Measurements from ENCODE around the gene METTL18. TPM values are rescaled to one million over a fixed set of nuclear protein-coding genes. Genes with fewer than 3 reads are reported as not detected.

The METTL18 gene
- total and polyA plus RNA-seq, 2 of the 13 experiments (the other 11 are each of a cell fraction or from before 2014, with no cell fraction given), result 2.7 to 6.7 TPM

DNA sequence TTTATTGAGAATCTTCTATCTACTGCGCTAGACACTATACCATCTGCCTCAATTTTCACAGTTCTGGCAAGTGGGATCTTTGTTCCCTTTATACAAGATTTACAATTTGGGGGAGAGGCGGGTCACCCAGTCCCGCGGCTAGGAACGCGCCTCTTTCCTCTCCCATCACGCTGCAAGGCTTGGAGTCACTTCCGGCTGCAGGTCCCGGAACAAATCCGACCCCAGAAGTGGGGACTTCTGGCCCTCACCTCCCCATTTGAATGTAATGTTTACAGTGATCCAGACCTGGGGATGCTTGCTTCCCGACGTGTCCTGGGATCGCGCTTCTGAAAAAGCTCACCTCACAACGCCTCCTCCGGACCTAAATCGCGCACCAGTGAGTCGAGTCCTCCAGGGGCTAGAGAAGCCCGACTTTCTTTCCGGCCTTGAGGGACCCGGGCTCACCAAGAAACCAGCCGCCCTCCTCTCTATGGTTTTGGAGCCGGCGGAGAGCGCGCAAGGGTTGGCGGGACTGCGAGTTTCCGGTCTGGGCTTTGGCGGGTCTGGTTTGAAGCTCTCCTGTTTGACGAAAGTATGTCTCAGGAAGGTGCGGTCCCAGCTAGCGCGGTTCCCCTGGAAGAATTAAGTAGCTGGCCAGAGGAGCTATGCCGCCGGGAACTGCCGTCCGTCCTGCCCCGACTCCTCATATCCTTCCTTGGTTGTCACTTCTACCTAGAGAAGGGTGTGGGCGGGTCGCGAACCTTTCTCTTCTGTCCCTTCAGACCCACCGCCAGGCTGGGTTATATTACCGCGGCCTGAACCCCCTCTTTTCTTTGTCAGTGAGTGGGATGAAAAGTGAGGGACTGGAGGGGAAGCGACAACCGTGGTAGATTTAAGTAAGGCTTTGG, at the start of gene METTL18 (continued):
- TF ChIP-seq, protein P1, sequence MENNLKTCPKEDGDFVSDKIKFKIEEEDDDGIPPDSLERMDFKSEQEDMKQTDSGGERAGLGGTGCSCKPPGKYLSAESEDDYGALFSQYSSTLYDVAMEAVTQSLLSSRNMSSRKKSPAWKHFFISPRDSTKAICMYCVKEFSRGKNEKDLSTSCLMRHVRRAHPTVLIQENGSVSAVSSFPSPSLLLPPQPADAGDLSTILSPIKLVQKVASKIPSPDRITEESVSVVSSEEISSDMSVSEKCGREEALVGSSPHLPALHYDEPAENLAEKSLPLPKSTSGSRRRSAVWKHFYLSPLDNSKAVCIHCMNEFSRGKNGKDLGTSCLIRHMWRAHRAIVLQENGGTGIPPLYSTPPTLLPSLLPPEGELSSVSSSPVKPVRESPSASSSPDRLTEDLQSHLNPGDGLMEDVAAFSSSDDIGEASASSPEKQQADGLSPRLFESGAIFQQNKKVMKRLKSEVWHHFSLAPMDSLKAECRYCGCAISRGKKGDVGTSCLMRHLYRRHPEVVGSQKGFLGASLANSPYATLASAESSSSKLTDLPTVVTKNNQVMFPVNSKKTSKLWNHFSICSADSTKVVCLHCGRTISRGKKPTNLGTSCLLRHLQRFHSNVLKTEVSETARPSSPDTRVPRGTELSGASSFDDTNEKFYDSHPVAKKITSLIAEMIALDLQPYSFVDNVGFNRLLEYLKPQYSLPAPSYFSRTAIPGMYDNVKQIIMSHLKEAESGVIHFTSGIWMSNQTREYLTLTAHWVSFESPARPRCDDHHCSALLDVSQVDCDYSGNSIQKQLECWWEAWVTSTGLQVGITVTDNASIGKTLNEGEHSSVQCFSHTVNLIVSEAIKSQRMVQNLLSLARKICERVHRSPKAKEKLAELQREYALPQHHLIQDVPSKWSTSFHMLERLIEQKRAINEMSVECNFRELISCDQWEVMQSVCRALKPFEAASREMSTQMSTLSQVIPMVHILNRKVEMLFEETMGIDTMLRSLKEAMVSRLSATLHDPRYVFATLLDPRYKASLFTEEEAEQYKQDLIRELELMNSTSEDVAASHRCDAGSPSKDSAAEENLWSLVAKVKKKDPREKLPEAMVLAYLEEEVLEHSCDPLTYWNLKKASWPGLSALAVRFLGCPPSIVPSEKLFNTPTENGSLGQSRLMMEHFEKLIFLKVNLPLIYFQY (CRISPR knock-in tag; IDR thresholded peaks at IDR 0.05; ENCODE audit: borderline replicate concordance), result peak; percentile 78
- TF ChIP-seq JUND (CRISPR knock-in tag; IDR thresholded peaks at IDR 0.05) (no peak), HOXA5 (CRISPR knock-in tag; IDR thresholded peaks at IDR 0.05) (no peak), XRCC5 (optimal IDR thresholded peaks at IDR 0.05; ENCODE audit: low read length) (peak; percentile 85), ZBTB7B (CRISPR knock-in tag; IDR thresholded peaks at IDR 0.05) (0 out of 2 replicates have a peak, but pooled peaks have one; percentile 12), HNRNPH1 (optimal IDR thresholded peaks at IDR 0.05; ENCODE audit: low read depth, low read length) (no peak), NKX3-1 (CRISPR knock-in tag; IDR thresholded peaks at IDR 0.05) (0 out of 2 replicates have a peak, but pooled peaks have one; percentile 49), ZNF451 (CRISPR knock-in tag; IDR thresholded peaks at IDR 0.05) (no peak), YY1 (IDR thresholded peaks at IDR 0.05; ENCODE audit: insufficient read depth, insufficient replicate concordance, low read depth, low read length) (peak; percentile 77), CHCHD3 (CRISPR knock-in tag; IDR thresholded peaks at IDR 0.05) (no peak), ZNF296 (CRISPR knock-in tag; conservative IDR thresholded peaks at IDR 0.05) (no peak), NFYC (CRISPR knock-in tag; IDR thresholded peaks at IDR 0.05) (peak; percentile 37; the same call in 1 of the 2 replicates), NBN (conservative IDR thresholded peaks at IDR 0.05) (no peak), NFE2L2 (IDR thresholded peaks at IDR 0.05; ENCODE audit: low read length) (no peak), ZNF652 (CRISPR knock-in tag; IDR thresholded peaks at IDR 0.05; ENCODE audit: borderline replicate concordance, low read depth) (no peak), NFE2 (CRISPR knock-in tag; IDR thresholded peaks at IDR 0.05) (no peak), ZNF3 (CRISPR knock-in tag; IDR thresholded peaks at IDR 0.05) (no peak), PRMT3 (CRISPR knock-in tag; IDR thresholded peaks at IDR 0.05; ENCODE audit: borderline replicate concordance, low read depth) (no peak), ZNF577 (CRISPR knock-in tag; IDR thresholded peaks at IDR 0.05; ENCODE audit: borderline replicate concordance, low read depth) (no peak), HHEX (CRISPR knock-in tag; IDR thresholded peaks at IDR 0.05) (no peak)
- TF ChIP-seq, protein P2, sequence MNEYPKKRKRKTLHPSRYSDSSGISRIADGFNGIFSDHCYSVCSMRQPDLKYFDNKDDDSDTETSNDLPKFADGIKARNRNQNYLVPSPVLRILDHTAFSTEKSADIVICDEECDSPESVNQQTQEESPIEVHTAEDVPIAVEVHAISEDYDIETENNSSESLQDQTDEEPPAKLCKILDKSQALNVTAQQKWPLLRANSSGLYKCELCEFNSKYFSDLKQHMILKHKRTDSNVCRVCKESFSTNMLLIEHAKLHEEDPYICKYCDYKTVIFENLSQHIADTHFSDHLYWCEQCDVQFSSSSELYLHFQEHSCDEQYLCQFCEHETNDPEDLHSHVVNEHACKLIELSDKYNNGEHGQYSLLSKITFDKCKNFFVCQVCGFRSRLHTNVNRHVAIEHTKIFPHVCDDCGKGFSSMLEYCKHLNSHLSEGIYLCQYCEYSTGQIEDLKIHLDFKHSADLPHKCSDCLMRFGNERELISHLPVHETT (CRISPR knock-in tag; conservative IDR thresholded peaks at IDR 0.05), result no peak
- TF ChIP-seq, protein P3, sequence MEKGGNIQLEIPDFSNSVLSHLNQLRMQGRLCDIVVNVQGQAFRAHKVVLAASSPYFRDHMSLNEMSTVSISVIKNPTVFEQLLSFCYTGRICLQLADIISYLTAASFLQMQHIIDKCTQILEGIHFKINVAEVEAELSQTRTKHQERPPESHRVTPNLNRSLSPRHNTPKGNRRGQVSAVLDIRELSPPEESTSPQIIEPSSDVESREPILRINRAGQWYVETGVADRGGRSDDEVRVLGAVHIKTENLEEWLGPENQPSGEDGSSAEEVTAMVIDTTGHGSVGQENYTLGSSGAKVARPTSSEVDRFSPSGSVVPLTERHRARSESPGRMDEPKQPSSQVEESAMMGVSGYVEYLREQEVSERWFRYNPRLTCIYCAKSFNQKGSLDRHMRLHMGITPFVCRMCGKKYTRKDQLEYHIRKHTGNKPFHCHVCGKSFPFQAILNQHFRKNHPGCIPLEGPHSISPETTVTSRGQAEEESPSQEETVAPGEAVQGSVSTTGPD (CRISPR knock-in tag; IDR thresholded peaks at IDR 0.05), result no peak
- TF ChIP-seq, protein P4, sequence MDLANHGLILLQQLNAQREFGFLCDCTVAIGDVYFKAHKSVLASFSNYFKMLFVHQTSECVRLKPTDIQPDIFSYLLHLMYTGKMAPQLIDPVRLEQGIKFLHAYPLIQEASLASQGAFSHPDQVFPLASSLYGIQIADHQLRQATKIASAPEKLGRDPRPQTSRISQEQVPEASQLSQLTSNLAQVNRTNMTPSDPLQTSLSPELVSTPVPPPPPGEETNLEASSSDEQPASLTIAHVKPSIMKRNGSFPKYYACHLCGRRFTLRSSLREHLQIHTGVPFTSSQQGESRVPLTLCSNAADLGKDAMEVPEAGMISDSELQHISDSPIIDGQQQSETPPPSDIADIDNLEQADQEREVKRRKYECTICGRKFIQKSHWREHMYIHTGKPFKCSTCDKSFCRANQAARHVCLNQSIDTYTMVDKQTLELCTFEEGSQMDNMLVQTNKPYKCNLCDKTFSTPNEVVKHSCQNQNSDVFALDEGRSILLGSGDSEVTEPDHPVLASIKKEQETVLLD (CRISPR knock-in tag; IDR thresholded peaks at IDR 0.05; ENCODE audit: low read depth), result no peak
